ENCODE results near the gene CARM1.

GRCh38 chr19:10870955-10871603 lies at the start of gene CARM1:
- TF ChIP-seq CTCF (IDR thresholded peaks at IDR 0.05) (peak; percentile 90), JUNB (IDR thresholded peaks at IDR 0.05) (no peak), REST (IDR thresholded peaks at IDR 0.05) (no peak), ELK1 (IDR thresholded peaks at IDR 0.05; ENCODE audit: low read depth, low read length) (no peak), MAFK (IDR thresholded peaks at IDR 0.05; ENCODE audit: partially characterized antibody) (no peak), CEBPB (IDR thresholded peaks at IDR 0.05) (no peak), POLR2A (IDR thresholded peaks at IDR 0.05; ENCODE audit: low read length) (no peak), BHLHE40 (IDR thresholded peaks at IDR 0.05; ENCODE audit: low read depth, low read length) (no peak), MAX (IDR thresholded peaks at IDR 0.05) (peak; percentile 17; the same call in 1 of the 2 replicates), CHD2 (IDR thresholded peaks at IDR 0.05; ENCODE audit: low read length, partially characterized antibody) (no peak), RFX5 (IDR thresholded peaks at IDR 0.05) (no peak), SREBF2 (IDR thresholded peaks at IDR 0.05) (no peak), RNF2 (IDR thresholded peaks at IDR 0.05; ENCODE audit: borderline replicate concordance, low read depth) (no peak), USF2 (IDR thresholded peaks at IDR 0.05) (no peak)

Measured in A549 (cell line).